K562 treated with DMSO at 1 percent for 48 hours (cell line): ENCODE data around the gene ETV3. TPM values are rescaled to one million over a fixed set of nuclear protein-coding genes. Genes with fewer than 3 reads are reported as not detected.

ENCODE experiments used
- total RNA-seq: library from RNA; unstranded; fragments of 300-600 nt; gene quantifications from 2 replicates; pipeline ENCODE4 v1.2.3, GENCODE V29; 2022; ENCODE audit warnings: low replicate concordance; ENCODE audit errors: extremely low read depth

Gene ETV3
- total RNA-seq: not detected in 2 replicates

GRCh38 chr1:157138220-157139051, at the start of gene ETV3:
TSS of gene ETV3 (minus strand) at chr1:157138395. CDS start at chr1:157136352, 2,043 bp downstream.

GRCh38 chr1:157099633-157100009, 38.6 kb downstream of the ETV3 start, which contains the start of gene ETV3L:
TSS of gene ETV3L (minus strand) at chr1:157099808. CDS start at chr1:157099523, 285 bp downstream.

Other genes with a start within 250 kb of the ETV3 start
- gene PEAR1, start 244.7 kb downstream of the ETV3 start, total RNA-seq: not detected in 2 replicates
- not detected in 2 replicates for gene LRRC71, start 217.8 kb downstream of the ETV3 start, total RNA-seq
- gene ARHGEF11, start 92.7 kb downstream of the ETV3 start, total RNA-seq: not detected in 2 replicates
- not detected in 2 replicates for gene ETV3L, start 38.6 kb downstream of the ETV3 start, total RNA-seq